ENCODE results near the gene SMCHD1.
"Not testable (repeated sequence)": the region's sequence is repeated elsewhere in the genome, so short reads cannot be mapped to it uniquely, and the experiment has no call there.

Gene SMCHD1

GRCh38 chr18:2657788-2658458, 2.4 kb downstream of the SMCHD1 start:
- peak; percentile 40 for DNase-seq

GRCh38 chr18:2660849-2661248, 5.3 kb downstream of the SMCHD1 start:
- DNase-seq, result not testable (repeated sequence)

DNA sequence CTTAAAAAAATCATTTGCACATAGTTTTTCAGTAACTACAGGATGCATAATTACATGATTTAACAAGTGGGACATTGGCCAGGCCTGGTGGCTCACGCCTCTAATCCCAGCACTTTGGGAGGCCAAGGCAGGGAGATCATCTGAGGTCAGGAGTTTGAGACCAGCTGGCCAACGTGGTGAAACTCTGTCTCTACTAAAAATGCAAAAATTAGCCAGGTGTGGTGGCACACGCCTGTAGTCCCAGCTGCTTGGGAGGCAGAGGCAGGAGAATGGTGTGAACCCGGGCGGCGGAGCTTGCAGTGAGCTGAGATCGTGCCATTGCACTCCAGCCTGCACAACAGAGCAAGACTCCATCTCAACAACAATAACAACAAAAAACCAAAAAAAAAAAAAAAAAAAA, 6.8 kb downstream of the SMCHD1 start:
- DNase-seq, result not testable (repeated sequence)

DNA sequence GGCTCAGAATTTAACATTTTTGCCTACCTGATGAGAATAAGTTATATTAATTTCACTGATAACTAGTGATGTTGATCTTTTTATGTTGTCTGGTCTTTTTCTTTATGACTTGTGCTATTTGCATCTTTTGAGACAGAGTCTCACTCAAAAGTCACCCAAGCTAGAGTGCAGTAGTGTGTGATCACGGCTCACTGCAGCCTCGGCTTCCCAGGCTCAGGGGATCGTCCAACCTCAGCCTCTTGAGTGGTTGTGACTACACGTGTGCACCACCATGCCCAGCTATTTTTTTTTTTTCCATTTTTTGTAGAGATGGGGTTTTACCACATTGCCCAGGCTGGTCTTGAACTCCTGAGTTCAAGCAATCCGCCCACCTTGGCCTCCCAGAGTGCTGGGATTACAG, 7.5 kb downstream of the SMCHD1 start:
- DNase-seq, result no peak

GRCh38 chr18:2672410-2672809, 16.9 kb downstream of the SMCHD1 start:
- no peak for DNase-seq

DNA sequence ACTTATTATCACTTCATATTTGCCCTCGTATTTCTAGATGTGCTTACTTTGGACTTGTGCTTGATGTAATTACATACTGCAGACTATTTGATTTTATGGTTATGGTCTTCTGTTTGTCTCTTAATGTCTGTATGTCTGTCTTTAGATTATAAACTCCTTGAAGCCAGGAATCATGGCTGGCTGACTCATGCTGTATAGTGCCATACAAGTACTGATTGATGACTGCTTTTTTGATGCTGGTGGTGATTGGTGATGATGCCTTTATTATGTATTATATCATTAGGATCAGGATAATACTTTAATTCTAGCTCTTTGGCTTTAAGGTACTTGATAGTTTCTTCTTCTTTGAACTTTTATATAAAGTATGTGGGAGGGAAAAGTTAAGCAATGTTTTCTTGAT, 17.3 kb downstream of the SMCHD1 start:
- DNase-seq, result no peak

DNA sequence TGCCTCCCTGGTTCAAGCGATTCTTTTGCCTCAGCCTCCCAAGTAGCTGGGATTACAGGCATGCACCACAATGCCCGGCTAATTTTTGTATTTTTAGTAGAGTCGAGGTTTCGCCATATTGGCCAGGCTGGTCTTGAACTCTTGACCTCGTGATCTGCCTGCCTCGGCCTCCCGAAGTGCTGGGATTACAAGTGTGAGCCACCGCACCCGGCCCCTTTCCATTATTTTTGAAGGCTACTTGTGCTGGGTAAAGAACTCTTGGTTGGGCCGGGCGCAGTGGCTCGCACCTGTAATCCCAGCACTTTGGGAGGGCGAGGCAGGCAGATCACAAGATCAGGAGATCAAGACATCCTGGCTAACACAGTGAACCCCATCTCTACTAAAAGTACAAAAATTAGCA, 23.4 kb downstream of the SMCHD1 start:
- DNase-seq, result not testable (repeated sequence)

DNA sequence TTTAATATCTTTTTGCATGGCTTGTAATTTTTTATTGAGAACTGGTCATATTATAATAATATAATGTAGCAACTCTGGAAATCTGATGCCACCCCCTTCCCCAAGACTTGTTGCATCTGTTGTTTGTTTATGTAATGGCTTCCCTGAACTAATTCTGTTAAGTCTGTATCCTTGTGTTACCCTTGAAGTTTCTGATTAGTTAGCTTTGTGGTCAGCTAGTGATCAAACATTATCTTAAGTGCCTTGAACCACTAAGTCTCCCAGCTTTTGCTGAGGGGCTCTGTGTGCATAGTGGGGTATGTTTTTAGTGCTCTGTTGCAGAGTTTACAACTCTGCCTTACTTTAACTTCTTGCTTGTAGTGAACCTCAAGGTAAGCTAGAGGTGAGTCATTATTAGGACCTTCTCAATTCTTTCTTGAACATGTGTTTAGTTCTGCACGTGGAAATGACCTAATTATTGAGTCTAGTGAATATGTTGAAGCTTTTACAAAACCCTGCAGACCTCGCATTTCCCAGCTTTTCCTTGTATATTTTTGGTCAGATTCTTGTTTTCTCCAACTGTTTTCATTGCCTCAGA, 24.8 kb downstream of the SMCHD1 start:
- no peak for DNase-seq

- DNase-seq, result no peak
Measured at GRCh38 chr18:2681993-2682603, 26.6 kb downstream of the SMCHD1 start.

DNA sequence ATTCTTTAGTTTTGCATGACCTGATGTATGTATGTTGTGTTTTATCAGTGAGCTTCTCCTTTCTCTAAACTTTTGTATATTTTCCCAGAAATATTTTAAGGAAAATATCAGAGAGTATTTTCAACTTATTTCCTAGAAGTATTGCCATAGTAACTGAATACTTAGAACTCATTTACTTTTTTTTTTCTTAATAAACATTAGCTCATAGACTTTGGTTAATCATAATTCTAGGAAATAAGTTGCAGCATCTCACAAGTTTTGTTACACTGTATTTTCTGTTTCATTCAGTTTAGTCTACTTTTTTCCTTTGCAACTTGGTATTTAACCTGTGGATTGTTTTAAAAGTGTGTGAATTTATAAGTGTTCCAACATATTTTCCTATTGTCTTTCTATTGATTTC, 27.5 kb downstream of the SMCHD1 start:
- no peak for DNase-seq

- DNase-seq, result no peak
Measured at GRCh38 chr18:2686349-2686968, 30.9 kb downstream of the SMCHD1 start.

- DNase-seq, result no peak
Measured at GRCh38 chr18:2687390-2688001, 32.0 kb downstream of the SMCHD1 start.

- no peak for DNase-seq
Measured at GRCh38 chr18:2692508-2692907, 37.0 kb downstream of the SMCHD1 start.

DNA sequence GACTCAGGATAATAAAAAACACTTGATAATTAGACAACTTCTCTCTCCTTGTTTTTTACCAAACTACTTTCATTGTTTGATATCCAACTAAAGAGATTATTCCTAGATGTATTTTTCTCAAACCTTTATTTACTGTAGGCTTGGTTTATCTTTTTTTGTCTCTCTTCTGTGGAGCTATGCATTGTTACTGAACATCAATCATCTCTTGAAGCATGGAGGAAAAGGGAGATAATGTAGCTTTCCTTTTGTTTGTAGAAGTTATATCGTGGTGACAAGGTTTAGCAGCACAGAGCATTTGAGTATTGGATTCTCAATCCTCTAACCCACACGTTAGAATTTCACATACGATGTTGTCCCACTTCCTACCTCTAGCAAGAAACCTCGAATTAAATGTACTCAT, 41.7 kb downstream of the SMCHD1 start:
- DNase-seq, result no peak

DNA sequence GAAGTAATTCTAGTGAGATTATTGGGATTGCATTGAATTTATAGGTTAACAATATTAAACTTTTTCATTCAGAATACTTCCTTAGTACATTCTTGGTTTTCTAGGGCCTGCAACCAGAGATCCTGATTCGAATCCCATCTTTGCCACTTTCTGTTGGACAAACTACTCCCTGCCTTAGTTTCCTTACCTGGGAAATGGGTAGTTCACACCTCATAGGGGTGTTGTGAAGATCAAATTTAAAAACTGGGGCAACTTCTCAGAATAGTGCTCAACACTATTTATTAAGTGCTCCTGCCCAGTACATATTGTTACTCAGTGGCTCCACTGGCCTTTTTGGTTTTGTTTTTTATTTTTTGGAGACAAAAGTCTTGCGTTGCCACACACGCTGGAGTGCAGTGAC, 43.5 kb downstream of the SMCHD1 start:
- no peak for DNase-seq

DNA sequence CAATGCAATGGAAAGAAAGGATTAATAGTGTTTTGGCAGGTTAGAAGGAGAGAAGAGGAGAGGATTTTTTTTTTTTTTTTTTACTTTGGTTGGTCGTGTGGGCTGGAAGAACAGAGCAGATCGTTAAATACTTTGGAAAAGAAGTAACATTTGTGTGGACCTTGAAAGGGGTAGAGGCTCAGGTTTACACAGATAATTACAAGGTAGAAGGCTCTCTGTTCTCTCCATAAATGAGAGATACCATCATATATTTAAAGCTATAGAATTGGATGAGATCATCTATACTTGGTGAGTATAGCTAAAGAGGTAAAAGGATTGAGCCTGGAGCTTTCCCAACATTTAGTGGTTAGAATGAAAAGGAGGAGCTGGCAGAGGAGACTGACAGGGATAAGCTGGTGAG, 49.0 kb downstream of the SMCHD1 start:
- no peak for DNase-seq

DNA sequence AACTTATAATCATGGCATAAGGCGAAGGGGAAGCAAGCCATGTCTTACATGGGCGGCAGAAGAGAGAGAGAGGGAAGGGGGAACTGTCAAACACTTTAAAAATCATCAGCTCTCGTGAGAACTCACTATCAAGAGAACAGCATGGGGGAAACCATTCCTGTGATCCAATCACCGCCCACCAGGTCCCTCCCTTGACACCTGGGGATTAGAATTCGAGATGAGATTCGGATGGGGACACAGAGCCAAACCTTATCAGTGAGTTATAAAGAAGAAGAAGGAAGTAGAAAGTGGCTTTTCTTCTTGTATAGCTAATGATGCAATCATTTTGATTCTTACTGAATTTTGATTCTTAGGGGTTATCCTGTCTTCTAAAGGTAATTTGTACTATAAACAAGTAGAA, 51.4 kb downstream of the SMCHD1 start:
- DNase-seq, result no peak

DNA sequence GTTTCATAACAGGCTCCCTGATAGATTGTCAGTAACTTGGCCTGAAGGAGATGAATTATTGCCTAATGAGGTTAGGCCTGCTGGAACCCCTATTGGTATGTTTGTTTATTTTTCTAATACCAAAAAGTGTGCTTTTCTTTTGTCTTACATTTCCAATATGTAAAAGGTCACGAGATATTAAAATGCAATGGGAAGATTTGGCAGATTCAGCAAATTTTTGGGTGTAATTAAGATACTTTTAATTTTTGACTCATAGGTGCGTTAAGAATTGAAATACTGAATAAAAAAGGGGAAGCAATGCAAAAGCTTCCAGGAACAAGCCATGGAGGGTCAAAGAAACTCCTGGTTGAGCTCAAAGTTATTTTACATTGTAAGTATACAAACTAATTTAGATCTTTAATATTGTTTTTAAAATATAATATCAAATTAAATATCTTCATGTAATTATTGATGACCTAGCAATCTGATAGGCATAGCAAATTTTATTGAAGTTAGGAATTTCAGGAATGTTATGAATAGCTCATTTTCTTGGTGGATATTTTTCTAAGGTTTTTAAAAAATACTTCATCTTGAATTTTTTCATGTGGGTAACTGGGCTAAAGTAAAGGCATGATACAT, 52.1 kb downstream of the SMCHD1 start:
- no peak for DNase-seq

GRCh38 chr18:2709316-2709715, 53.8 kb downstream of the SMCHD1 start:
- no peak for DNase-seq

DNA sequence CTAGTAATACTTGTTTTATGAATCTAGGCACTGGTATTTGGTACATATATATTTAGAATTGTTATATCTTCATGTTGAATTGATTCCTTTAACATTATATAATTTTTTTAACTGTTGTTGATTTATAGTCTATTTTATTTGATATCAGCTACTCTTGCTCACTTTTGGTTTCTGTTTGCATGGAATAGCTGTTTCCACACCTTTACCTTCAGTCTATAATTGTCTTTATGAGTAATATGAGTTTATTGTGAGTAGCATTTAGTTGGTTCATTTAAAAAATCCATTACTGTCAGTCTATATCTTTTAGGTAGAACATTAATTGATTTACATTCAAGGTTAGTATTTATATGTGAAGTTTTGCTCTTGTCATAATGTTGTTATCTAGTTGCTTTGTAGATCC, 58.6 kb downstream of the SMCHD1 start:
- DNase-seq, result peak; percentile 9

DNA sequence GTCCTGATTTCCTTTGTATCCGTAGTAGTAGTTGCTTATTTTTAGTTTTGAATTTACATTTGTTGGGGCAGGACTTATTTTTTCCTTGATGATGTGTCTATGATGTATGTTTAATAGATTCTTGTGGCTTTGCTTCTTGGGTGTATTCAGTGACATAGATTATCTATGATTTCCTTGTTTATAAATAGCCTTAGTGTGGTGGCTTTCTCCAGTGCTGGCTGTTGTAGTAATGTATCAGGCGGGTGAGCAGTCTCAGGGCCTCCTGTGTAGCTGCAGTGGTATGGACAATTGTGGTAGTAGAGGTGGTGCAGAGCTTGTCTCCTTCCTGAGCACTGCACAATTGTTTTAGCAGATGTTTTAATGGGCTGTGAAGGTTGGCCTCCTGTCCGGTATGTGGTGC, 60.5 kb downstream of the SMCHD1 start:
- DNase-seq, result no peak

DNA sequence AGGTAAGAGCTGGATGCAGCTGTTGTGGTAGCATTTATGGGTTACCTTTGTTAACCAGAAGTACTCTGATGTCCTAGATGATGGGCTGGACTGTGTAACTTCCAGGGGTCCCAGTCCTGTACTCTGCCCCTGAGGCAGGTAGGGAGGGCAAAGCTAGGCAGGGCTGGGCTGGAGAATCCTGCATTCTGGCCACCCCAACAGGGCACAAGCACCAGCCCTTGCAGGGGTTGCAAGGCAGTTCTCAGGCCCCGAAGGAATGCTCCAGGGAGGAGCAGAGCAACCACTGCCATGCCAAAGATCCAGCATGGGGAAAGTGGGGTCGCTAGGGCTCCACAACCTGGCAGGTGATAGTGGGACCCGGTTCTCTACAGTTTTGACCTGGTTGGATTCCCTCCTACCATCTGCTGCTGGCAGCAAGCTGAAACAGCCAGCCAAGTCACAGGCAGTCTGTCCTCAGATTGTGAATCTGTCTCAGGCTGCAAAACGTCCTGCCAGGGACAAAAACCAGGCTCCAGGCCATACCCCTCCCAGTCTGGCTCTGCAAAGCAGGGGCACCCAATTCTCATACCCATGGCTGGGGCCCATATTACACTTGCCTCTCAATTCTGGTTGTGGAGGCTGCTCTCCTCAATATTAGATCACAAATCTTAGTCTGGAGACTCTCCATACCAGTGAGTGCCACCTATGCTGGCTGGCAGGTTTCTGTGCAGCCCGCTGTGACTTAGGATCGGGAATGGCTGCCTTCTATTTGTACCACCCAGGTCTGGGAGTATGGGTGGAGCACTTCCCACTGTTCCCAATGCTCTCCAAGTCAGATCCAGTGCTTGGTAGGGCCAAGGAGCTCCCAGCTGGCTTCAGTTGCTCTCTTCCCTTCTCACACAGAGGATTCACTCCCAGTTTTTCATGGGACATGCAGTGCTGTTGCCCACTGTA, 61.1 kb downstream of the SMCHD1 start:
- DNase-seq, result no peak

All from CD4-positive, alpha-beta T cell treated with Interleukin-21 for 1 hour (primary cell).